GM11168 (cell line): ENCODE results near the gene KIR3DL3.
"Not testable (repeated sequence)": the region's sequence is repeated elsewhere in the genome, so short reads cannot be mapped to it uniquely, and the experiment has no call there.

Experiments used
- in situ Hi-C: fragments of 300-500 bp; cut with MboI; formaldehyde crosslinking; loops from one replicate; pipeline ENCODE4 v1.12.0; 2022; ENCODE audit warnings: low sequenced_read_pairs; ENCODE audit not compliant: unreplicated experiment

Gene KIR3DL3

DNA sequence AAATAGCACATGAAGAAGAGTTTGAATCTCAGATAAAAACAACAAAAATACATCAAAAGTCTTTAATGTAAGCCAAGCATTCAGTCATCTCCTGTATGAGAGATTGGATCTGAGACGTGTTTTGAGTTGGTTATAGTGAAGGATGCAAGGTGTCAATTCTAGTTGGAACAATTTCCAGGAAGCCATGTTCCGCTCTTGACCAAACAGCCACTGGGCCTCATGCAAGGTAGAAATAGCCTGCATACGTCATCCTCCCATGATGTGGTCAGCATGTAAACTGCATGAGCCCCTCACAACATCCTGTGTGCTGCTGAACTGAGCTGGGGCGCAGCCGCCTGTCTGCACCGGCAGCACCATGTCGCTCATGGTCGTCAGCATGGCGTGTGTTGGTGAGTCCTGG, at the start of gene KIR3DL3:
Gene KIR3DL3, plus strand, starts transcription at position 301 of the 400 bp plus-strand sequence. Its CDS starts 55 bp downstream, at position 356.
- in situ Hi-C loops: no loop called here

- in situ Hi-C loops: loop anchor here (10.0 kb wide), 1 partner anchor 202 kb away; the partner anchor contains the start of gene CDC42EP5
Observed at GRCh38 chr19:54676210-54676834, 47.9 kb upstream of the KIR3DL3 start.

GRCh38 chr19:54677217-54677616, 47.0 kb upstream of the KIR3DL3 start:
- in situ Hi-C loops: loop anchor here (10.0 kb wide), 1 partner anchor 202 kb away; the partner anchor contains the start of gene CDC42EP5

DNA sequence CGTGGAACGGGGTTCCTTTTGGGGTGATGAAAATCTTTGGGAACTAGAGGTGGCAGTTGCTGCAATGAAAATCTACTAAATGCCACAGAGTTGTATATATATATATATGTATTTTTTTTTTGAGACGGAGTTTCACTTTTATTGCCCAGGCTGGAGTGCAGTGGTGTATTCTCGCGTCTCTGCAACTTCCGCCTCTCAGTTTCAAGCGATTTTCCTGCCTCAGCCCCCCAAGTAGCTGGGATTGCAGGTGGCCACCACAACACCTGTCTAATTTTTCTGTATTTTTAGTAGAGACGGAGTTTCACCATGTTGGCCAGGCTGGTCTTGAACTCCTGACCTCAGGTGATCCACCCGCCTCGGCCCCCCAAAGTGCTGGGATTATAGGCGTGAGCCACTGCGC, 42.6 kb upstream of the KIR3DL3 start:
- in situ Hi-C loops: not testable (repeated sequence)

DNA sequence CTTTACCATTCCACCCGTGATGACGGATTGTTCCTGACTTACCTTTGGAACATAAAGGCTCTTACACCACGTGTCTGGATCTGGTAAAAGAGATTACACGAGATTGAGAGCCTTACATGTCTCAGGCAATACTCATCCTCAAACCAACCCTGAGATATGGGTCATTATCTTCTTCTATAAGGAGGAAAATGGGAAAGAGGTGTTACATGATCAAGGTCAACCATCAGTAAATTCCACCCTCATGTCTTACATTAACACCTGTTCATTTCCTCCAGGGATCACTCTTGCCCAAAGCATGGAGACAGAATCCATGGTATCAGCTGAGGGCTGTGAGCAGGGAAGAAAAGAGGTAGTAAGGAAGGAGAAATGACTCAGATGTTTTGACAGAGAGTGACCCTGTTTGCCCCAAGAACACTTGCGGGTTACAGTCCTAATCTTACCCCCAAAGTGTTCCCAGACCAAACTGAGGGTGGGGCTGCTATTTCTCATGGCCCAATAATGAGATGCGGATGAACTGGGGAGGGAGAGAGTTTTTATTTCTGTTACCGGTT, 41.9 kb upstream of the KIR3DL3 start:
- in situ Hi-C loops: no loop called here

DNA sequence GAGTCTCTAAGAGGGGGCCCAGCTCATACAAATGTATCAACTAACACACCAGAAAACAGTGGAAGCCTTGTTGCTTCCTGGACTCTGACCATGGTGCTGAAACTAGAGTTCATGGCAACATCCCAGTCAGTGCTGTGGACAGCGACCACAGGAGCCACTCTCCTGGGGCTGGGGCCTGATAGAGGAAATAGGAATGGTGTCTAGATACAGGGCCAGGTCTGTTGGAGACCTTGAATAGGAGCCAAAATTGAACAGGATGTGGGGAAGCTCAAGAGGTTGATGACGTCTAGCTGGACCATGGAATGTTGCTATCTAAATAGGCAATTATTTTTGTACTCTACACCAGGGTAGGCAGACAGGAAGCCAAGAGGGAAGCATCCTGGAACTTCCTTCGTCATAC, 39.7 kb upstream of the KIR3DL3 start:
- in situ Hi-C loops: no loop called here

GRCh38 chr19:54691582-54692297, 32.5 kb upstream of the KIR3DL3 start:
- in situ Hi-C loops: no loop called here

- in situ Hi-C loops: no loop called here
Observed at GRCh38 chr19:54692298-54692615, 32.0 kb upstream of the KIR3DL3 start.

DNA sequence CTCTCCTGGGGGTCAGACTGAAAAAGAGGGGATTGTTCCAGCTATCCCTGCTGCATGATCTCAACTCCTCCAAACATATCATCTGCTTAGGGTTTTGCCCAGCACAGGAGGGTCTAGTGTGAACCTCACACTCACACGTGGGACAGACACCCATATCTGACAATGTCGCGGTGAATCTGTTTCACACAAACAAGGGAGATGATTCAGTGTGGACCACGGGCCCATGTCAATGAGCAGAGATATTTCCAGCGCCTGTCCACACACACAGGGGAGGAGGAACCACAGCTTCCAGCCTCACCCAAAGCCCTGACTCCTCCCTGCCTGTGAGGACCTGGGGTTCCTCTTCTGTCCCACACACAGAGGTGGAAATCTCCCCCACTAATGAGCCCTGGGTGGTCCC, 29.6 kb upstream of the KIR3DL3 start:
- in situ Hi-C loops: no loop called here

DNA sequence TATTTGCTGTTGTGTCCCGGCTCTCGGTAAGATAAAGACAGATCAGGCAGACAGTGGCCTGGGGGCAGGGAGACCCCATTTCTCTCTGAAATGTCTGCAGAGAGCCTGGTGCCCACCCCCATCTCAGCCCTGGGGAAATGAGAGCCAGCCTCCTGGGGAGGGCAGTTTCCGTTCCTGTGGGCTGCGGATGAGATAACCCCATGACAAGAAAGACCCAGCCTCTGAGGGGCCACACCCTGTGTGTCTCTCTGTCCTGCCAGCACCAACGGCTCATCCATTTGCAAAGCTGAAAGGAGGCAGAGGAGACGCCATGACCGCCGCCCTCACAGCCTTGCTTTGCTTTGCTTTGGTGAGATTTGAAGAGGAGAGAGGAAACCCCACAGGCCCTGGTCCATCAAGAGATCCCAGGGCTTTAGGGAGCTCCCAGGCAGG, 28.1 kb upstream of the KIR3DL3 start:
- in situ Hi-C loops: no loop called here

DNA sequence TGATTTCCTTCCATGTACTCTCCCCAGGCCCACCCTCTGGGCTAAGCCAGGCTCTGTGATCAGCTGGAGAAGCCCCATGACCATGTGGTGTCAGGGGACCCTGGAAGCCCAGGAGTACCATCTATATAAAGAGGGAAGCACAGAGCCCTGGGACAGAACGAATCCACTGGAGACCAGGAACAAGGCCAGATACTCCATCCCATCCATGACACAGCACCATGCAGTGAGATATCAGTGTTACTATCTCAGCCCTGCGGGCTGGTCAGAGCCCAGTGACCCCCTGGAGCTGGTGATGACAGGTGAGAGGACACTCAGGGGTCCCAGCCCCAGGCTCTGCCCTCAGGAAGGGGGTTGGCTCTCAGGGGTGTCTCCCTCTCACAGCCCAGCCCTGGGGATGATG, 27.5 kb upstream of the KIR3DL3 start:
- in situ Hi-C loops: no loop called here

- in situ Hi-C loops: not testable (repeated sequence)
Observed at GRCh38 chr19:54697716-54698115, 26.5 kb upstream of the KIR3DL3 start.

GRCh38 chr19:54704928-54705327, 19.3 kb upstream of the KIR3DL3 start:
- in situ Hi-C loops: no loop called here

GRCh38 chr19:54707962-54708361, 16.3 kb upstream of the KIR3DL3 start:
- in situ Hi-C loops: no loop called here

DNA sequence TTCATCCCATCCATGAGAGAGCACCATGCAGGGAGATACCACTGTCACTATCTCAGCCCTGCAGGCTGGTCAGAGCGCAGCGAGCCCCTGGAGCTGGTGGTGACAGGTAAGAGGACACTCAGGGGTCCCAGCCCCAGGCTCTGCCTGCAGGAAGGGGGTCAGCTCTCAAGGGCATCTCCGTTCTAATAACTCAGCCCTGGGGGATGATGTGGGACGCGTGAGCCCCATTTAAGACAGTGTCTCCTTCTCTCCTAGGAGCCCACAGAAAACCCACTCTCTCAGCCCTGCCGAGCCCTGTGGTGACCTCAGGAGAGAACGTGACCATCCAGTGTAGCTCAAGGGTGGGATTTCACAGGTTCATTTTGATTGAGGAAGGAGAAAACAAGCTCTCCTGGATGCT, 15.5 kb upstream of the KIR3DL3 start:
- in situ Hi-C loops: no loop called here

GRCh38 chr19:54709212-54709948, 14.9 kb upstream of the KIR3DL3 start:
- in situ Hi-C loops: no loop called here

GRCh38 chr19:54709956-54710355, 14.3 kb upstream of the KIR3DL3 start:
- in situ Hi-C loops: not testable (repeated sequence)

- in situ Hi-C loops: loop anchor here (25.0 kb wide), 1 partner anchor 113 kb away; the partner anchor contains the start of gene KIR2DS4
Observed at GRCh38 chr19:54724644-54725043, 402 bp downstream of the KIR3DL3 start.

GRCh38 chr19:54725321-54725720, 1.1 kb downstream of the KIR3DL3 start:
- in situ Hi-C loops: loop anchor here (25.0 kb wide), 1 partner anchor 112 kb away; the partner anchor contains the start of gene KIR2DS4

- in situ Hi-C loops: loop anchor here (25.0 kb wide), 1 partner anchor 110 kb away; the partner anchor contains the start of gene KIR2DS4
Observed at GRCh38 chr19:54727562-54727961, 3.3 kb downstream of the KIR3DL3 start.

- in situ Hi-C loops: loop anchor here (25.0 kb wide), 1 partner anchor 109 kb away; the partner anchor contains the start of gene KIR2DS4
Observed at GRCh38 chr19:54728167-54728566, 3.9 kb downstream of the KIR3DL3 start.
